Liver (tissue), 9 donors: Measurements from ENCODE around the gene LGR4. TPM values are rescaled to one million over a fixed set of nuclear protein-coding genes. Genes with fewer than 3 reads are reported as not detected.

Experiments used
- DNase-seq: peaks from one replicate; pipeline ENCODE4 v3.0.0-alpha.2; 2017; ENCODE audit warnings: low spot score
- H3K27ac ChIP-seq, 2 donors: one replicate each; pipeline ENCODE4 v1.7.0; 2013; ENCODE audit warnings: inconsistent platforms in 2 of 2, low read length in 2 of 2, control low read depth in 1 of 2, low read depth in 1 of 2, mild to moderate bottlenecking in 1 of 2
- H3K27me3 ChIP-seq, 4 donors: one replicate each; pipeline versions ENCODE4 v1.6.1 to v1.7.0; 2013; ENCODE audit warnings: low read length in 3 of 4, inconsistent platforms in 1 of 4, mild to moderate bottlenecking in 1 of 4, moderate library complexity in 1 of 4; ENCODE audit not compliant: control insufficient read depth in 4 of 4, insufficient read depth in 4 of 4
- H3K36me3 ChIP-seq, 4 donors: one replicate each; pipeline versions ENCODE4 v1.6.1 to v1.7.0; 2013; ENCODE audit warnings: low read length in 3 of 4, mild to moderate bottlenecking in 3 of 4, low read depth in 1 of 4, moderate library complexity in 1 of 4; ENCODE audit not compliant: control insufficient read depth in 4 of 4, insufficient read depth in 3 of 4
- H3K4me1 ChIP-seq, 4 donors: one replicate each; pipeline versions ENCODE4 v1.6.1 to v1.7.0; 2013; ENCODE audit warnings: low read length in 3 of 4, mild to moderate bottlenecking in 3 of 4, moderate library complexity in 1 of 4; ENCODE audit not compliant: control insufficient read depth in 4 of 4, insufficient read depth in 4 of 4
- H3K4me3 ChIP-seq, 3 donors: one replicate each; pipeline versions ENCODE4 v1.6.1 to v1.7.0; 2013; ENCODE audit warnings: low read length in 3 of 3, control low read depth in 1 of 3, low read depth in 1 of 3, mild to moderate bottlenecking in 1 of 3
- H3K9ac ChIP-seq, 2 donors: one replicate each; pipeline ENCODE4 v1.7.0; 2013; ENCODE audit warnings: low read length in 2 of 2, mild to moderate bottlenecking in 2 of 2, moderate library complexity in 2 of 2, control low read depth in 1 of 2, low read depth in 1 of 2
- H3K9me3 ChIP-seq, 4 donors: one replicate each; pipeline versions ENCODE4 v1.6.1 to v1.7.0; 2013; ENCODE audit warnings: low read length in 3 of 4; ENCODE audit not compliant: control insufficient read depth in 4 of 4
- EGR1 ChIP-seq, 2 donors: IDR thresholded peaks; 2 replicates each; pipeline ENCODE4 v1.6.1; 2016 to 2018; ENCODE audit warnings: antibody characterized with exemption in 2 of 2, low read depth in 2 of 2
- FOXA1 ChIP-seq: IDR thresholded peaks from 2 replicates; pipeline ENCODE4 v1.6.1; 2016; ENCODE audit warnings: antibody characterized with exemption
- HNF4G ChIP-seq: IDR thresholded peaks from 2 replicates; pipeline ENCODE4 v1.6.1; 2016; ENCODE audit warnings: antibody characterized with exemption
- NR2F2 ChIP-seq: IDR thresholded peaks from 2 replicates; pipeline ENCODE4 v1.6.1; 2016; ENCODE audit warnings: antibody characterized with exemption
- RAD21 ChIP-seq, 2 donors: IDR thresholded peaks; 2 replicates each; pipeline ENCODE4 v1.6.1; 2016; ENCODE audit warnings: antibody characterized with exemption in 2 of 2, mild to moderate bottlenecking in 2 of 2
- SP1 ChIP-seq: IDR thresholded peaks from 2 replicates; pipeline ENCODE4 v1.6.1; 2018; ENCODE audit warnings: antibody characterized with exemption, mild to moderate bottlenecking
- TAF1 ChIP-seq: conservative IDR thresholded peaks from 2 replicates; pipeline ENCODE4 v1.6.1; 2016; ENCODE audit warnings: antibody characterized with exemption, mild to moderate bottlenecking
- WGBS: extraction: QIAGEN DNeasy Blood & Tissue Kit; methylation state at CpG from one replicate; pipeline ENCODE4 v1.1.7; 2013; 5-methylcytosine and 5-hydroxymethylcytosine counted together
- polyA plus RNA-seq, 2 donors: library from polyadenylated mRNA; stranded (reverse) in 1 of 2; unstranded in 1 of 2; fragments of 200-250 nt in 1 of 2; fragments of >200 nt in 1 of 2; fragmentation: Nextera tagmentation in 1 of 2; extraction: Ambion mirVana in 1 of 2; gene quantifications; one replicate each; pipeline versions ENCODE4 v1.2.1 to v1.2.3, GENCODE V29; 2013 to 2015
- total RNA-seq, 2 donors: library from RNA; depleted of rRNA; stranded (reverse); fragments of >200 nt; gene quantifications; one replicate each; pipeline ENCODE4 v1.2.3, GENCODE V29; 2014
- TF ChIP-seq, protein P1 (sequence below): IDR thresholded peaks from 2 replicates; pipeline ENCODE4 v1.6.1; 2016; ENCODE audit warnings: antibody characterized with exemption
- TF ChIP-seq, protein P2 (sequence below): IDR thresholded peaks from 2 replicates; pipeline ENCODE4 v1.6.1; 2016; ENCODE audit warnings: antibody characterized with exemption
- TF ChIP-seq, protein P3 (sequence below): IDR thresholded peaks from 2 replicates; pipeline ENCODE4 v1.6.1; 2016; ENCODE audit warnings: antibody characterized with exemption, mild to moderate bottlenecking
- donor health status: healthy.
- donor health status: healthy.
- donor health status: healthy.
- donor health status: healthy.
- donor health status: healthy.

LGR4 gene
- total and polyA plus RNA-seq, 4 donors = 13.7 to 95.3 (median 42.5) TPM

DNA sequence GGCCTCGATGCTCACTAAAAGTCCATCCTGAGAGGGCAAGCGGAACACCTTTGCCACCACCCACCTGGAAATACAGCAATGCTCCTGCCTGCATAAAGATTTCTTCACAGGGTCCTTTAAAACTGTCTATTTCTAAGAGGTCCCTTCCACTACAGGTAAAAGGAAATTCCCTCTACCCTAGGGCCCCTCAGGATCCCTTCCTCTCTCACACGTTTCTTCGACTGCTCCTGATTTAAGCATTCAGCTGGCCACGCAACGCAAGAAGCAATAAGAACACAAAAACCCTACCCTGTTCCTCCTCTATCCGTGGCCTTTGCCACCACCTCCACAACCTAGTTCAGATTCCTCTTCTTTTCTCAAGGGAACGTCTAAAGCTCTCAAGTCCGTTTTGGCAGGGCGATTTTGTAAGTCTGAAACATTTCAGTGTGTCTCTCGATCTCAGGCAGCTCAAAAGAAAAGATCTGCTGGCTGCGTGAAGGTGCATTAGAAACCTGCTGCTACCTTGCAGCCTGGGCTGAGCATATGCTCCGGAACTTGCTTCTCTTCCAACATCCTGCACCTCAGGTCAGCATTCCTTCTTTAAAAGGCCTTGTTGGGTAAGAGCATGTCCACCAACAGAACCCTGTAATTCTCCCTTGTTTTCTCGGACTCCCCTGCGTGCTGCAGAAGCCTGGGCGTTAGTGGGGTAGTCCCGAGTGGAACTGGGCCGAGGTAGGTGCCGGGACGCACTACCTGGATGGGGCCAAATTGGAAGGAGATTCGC lies 1.6 kb downstream of the LGR4 start:
- H3K9me3 ChIP-seq = no peaks in the 10 kb centered on the region
- TF ChIP-seq RAD21 (IDR thresholded peaks at IDR 0.05) (peak in 1 of 2 donors; percentile 1), SP1 (no peak)
- TF ChIP-seq, protein P1, sequence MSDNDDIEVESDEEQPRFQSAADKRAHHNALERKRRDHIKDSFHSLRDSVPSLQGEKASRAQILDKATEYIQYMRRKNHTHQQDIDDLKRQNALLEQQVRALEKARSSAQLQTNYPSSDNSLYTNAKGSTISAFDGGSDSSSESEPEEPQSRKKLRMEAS = peak; percentile 18
- H3K4me1 ChIP-seq = peaks cover 2 to 44% (median 33%) of the 10 kb centered on the region in 4 donors
- peak overlapping the region; percentile 87 to 92 for H3K27ac ChIP-seq
- H3K27me3 ChIP-seq = no peaks in the 10 kb centered on the region
- peak overlapping the region; percentile 71 to 96 (median 81) for H3K4me3 ChIP-seq
- WGBS = 13% methylated on average over 21 of the region's 21 CpGs
- peak overlapping the region; percentile 21 to 59 for H3K9ac ChIP-seq
- no peaks in the 10 kb centered on the region for H3K36me3 ChIP-seq
- DNase-seq = peak; percentile 37

DNA sequence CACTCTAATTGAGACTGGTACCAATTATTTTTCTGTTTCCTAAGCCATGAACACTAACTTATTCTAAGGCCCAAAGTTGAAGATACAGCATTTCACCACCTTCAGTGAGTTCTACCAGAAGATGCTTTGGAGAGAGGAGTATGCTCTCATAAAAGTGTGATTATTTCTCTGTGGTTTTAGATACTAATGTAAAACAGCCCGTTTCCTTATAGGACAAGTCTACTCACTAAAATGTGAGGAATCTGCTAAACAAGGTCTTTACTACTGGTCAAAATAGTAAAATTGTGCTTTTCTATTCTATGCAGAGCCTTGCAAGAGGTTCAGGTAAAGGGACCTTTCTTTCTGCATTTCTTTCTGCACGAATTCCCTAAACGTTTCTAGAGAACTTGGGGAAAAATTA lies 2.4 kb downstream of the LGR4 start:
- Histone ChIP-seq H3K36me3 (no peaks in the 10 kb centered on the region), H3K27me3 (no peaks in the 10 kb centered on the region), H3K27ac (peak overlapping the region; percentile 5 to 75), H3K9ac (peak overlapping the region; percentile 17 to 59), H3K4me1 (peaks cover 2 to 47% (median 36%) of the 10 kb centered on the region in 4 donors), H3K4me3 (peak overlapping the region in 2 of 3 donors; percentile 81 to 96), H3K9me3 (no peaks in the 10 kb centered on the region)
- TF ChIP-seq HNF4G (no peak), EGR1 (IDR thresholded peaks at IDR 0.05; ENCODE audit: low read depth in 2 of 2) (no peak), NR2F2 (no peak), FOXA1 (no peak), TAF1 (no peak)
- TF ChIP-seq, protein P2, sequence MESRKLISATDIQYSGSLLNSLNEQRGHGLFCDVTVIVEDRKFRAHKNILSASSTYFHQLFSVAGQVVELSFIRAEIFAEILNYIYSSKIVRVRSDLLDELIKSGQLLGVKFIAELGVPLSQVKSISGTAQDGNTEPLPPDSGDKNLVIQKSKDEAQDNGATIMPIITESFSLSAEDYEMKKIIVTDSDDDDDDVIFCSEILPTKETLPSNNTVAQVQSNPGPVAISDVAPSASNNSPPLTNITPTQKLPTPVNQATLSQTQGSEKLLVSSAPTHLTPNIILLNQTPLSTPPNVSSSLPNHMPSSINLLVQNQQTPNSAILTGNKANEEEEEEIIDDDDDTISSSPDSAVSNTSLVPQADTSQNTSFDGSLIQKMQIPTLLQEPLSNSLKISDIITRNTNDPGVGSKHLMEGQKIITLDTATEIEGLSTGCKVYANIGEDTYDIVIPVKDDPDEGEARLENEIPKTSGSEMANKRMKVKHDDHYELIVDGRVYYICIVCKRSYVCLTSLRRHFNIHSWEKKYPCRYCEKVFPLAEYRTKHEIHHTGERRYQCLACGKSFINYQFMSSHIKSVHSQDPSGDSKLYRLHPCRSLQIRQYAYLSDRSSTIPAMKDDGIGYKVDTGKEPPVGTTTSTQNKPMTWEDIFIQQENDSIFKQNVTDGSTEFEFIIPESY = no peak
- TF ChIP-seq, protein P3, sequence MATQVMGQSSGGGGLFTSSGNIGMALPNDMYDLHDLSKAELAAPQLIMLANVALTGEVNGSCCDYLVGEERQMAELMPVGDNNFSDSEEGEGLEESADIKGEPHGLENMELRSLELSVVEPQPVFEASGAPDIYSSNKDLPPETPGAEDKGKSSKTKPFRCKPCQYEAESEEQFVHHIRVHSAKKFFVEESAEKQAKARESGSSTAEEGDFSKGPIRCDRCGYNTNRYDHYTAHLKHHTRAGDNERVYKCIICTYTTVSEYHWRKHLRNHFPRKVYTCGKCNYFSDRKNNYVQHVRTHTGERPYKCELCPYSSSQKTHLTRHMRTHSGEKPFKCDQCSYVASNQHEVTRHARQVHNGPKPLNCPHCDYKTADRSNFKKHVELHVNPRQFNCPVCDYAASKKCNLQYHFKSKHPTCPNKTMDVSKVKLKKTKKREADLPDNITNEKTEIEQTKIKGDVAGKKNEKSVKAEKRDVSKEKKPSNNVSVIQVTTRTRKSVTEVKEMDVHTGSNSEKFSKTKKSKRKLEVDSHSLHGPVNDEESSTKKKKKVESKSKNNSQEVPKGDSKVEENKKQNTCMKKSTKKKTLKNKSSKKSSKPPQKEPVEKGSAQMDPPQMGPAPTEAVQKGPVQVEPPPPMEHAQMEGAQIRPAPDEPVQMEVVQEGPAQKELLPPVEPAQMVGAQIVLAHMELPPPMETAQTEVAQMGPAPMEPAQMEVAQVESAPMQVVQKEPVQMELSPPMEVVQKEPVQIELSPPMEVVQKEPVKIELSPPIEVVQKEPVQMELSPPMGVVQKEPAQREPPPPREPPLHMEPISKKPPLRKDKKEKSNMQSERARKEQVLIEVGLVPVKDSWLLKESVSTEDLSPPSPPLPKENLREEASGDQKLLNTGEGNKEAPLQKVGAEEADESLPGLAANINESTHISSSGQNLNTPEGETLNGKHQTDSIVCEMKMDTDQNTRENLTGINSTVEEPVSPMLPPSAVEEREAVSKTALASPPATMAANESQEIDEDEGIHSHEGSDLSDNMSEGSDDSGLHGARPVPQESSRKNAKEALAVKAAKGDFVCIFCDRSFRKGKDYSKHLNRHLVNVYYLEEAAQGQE = no peak
- no peak for DNase-seq
- WGBS = 31% methylated on average over 3 of the region's 3 CpGs
